GM10847 (cell line): ENCODE measurements around the gene ANKFY1.

Experiments
- POLR2A ChIP-seq: IDR thresholded peaks from 2 replicates; pipeline ENCODE4 v1.6.1; 2011; ENCODE audit not compliant: insufficient read length; ENCODE audit errors: extremely low read depth

ANKFY1 gene

DNA sequence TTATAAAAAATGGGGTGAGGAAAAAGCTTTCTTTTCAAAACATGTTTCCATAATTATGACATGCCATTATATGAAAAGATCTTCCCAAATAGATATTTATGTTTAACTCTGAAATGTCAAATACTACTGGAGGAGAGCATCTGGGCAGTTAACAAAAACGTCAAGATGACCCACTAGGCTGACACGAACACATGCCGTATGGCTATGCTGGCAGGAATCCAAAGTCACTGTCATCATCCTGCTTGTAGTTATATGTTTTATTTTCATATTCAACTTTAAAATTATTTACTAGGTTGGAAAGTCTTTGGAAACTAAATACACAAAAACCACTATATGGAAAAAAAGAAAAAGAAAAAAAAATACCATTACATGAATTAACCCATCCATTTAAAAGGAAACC is 27.3 kb downstream of the ANKFY1 start:
- TF ChIP-seq POLR2A, result no peak

DNA sequence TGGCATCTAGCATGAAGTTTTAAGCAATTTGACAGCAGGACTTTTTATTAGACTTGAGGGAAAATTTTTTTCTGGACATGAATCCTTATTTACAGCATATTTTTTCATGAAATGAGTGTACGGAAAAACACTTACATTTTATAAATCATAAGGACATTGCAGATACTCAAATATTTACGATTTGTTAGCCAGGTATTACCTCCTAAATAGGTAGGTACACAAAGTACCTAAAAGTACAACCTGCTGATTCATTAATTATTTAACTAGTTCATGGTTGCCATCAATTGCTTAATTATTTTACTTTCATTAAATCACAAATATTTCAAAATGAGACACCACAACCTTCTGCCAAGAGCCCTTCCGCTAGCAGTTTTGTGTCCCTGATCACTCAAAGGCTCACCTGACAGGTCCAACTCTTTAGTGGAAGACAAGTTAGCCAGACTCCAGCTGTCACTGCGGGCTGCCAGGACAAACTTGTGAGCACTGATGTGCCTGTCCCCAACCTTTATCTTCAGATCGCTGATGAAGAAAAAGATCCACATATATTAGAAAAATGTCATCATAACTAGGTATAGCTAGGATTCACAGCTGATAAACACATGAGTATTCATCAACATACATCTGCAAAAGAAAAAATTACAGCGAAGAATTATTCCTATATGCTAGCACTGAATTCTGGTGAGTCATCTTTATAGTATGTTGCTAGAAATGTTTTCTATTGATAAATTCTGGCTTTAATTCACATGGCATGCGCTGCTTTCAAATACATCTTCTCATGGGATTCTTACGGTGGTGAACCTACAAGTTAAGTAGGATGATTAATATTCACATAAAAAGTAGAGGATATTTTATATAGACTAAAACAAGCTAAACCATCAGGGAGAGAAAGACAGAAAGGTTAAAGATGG is 28.2 kb downstream of the ANKFY1 start:
- no peak for TF ChIP-seq POLR2A

DNA sequence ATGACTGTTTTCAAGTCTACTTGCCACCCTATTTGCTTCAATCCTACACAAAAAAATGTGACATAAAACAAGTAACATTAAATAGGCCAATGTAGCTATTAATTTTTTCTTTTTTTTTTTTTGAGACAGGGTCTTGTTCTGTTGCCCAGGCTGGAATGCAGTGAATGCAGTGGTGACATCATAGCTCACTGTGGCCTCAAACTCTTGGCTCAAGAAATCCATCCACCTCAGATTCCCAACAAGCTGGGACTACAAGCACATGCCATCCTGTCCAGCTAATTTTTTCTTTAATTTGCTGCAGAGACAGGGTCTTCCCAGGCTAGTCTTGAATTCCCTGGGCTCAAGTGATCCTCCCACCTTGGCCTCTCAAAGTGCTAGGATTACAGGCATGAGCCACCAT is 29.4 kb downstream of the ANKFY1 start:
- no peak for TF ChIP-seq POLR2A

DNA sequence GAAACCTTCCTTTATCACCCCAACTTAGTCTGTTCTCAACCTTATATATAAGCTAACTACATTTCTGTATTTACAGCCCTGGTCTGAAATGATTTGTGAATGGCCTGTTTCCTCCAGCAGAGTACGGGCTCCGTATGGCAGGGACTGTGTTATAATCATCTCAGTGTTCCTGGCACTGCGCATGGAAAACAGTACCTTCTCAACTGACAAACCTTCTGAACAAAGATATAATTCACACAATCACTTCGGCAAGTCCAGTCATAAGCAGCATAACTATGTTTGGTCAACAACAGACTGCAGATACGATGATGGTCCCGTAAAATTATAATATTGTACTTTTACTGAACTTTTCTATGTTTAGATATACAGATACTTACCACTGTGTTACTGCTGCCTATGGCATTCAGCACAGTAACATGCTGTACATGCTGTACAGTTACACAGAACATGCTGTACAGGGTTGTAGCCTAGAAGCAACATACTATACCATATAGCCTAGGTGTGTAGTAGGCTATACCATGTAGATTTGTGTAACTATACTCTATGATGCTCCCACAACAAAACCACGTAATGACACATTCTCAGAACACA is 30.0 kb downstream of the ANKFY1 start:
- no peak for TF ChIP-seq POLR2A

DNA sequence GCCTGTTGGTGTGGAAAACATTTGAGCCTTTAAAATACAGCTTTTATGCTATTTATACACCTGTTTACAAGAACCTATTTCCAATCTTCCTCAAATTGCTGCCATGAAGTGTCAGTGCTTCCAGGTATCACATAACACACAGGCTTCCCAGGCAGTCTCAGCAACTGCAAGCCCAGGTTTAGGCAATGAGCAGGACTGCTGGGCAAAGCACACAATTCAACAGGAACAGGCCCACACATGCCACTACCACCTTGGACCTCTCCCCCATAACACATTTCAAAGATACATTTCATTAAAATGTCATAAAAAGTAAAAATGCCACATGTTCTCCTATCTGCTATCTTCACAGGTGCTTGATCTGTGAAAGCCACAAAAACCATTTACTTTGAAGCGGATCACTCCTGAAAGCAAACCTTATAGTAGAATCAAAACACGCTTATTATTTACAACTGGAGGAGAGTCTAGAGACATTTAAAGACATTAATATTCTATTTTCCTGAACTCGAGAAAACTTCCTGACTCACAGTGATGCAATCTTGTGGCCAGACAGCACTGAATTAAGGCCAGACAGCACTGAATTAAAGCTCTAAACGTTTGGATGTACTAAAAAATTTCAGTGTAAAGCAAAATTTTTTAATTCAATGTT is 31.5 kb downstream of the ANKFY1 start:
- no peak for TF ChIP-seq POLR2A

DNA sequence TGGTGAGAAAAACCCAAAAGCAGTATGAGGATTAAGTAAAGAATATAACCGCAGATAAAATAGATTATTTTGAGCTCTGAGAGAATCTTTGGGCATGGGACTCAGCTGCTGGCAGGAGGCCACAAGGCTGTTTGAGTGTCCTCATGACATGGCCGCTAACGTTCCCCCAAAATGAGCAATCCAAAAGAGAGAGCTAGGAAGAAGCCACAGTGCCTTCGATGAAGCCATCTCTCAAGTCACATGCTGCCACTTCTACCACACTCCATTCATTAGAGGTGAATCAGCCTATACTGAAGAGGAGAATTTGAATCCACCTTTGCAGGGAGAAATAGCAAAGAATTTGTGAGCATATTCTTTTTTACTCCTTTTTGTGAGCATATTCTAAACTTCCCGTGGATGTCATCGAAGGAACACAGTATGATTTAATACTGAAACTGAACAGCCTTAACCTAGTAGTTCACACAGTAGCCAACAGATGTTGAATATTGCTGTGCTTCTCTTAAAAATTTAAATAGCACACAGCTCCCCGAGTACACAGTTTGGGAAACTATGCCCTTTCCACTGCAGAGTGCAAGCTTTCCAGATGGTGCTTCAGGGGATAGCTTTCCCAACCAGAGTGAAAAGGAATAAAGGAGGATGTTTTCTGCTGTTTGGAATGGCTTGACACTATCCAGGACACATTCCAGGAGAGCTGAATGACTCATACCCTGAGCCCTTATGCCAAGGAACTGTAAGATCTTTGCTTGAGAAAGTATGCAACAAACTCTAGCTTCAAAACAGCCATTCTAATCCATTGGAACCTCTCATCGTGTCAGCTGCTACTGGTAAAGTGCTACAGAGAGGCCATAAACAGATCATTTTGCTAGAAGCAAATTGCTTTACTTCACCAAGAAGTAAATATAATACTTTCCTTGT is 33.9 kb downstream of the ANKFY1 start:
- TF ChIP-seq POLR2A, result no peak

DNA sequence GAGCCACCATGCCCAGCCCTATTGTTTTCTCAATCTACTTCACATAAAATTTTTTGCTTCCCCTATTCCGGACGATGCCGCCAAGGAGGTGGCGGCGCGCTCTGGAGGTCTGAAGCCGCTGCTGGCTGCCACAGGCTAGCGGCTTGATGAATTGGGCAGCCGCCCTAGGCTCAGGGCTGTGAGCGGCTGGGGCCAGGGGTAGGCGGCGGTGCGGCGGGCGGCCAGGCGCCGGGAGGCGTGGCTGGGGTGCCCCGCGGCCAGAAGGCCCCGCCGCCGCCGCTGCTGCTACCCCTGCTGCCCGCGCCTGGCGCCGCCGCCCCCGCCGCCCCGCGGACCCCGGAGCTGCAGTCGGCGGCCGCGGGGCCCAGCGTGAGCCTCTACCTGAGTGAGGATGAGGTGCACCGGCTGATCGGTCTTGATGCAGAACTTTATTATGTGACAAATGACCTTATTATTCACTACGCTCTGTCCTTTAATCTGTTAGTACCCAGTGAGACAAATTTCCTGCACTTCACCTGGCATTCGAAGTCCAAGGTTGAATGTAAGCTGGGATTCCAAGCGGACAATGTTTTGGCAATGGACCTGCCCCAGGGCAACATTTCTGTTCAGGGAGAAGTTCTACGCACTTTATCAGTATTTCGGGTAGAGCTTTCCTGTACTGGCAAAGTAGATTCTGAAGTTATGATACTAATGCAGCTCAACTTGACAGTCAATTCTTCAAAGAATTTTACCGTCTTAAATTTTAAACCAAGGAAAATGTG is 41.7 kb downstream of the ANKFY1 start:
- TF ChIP-seq POLR2A, result no peak

DNA sequence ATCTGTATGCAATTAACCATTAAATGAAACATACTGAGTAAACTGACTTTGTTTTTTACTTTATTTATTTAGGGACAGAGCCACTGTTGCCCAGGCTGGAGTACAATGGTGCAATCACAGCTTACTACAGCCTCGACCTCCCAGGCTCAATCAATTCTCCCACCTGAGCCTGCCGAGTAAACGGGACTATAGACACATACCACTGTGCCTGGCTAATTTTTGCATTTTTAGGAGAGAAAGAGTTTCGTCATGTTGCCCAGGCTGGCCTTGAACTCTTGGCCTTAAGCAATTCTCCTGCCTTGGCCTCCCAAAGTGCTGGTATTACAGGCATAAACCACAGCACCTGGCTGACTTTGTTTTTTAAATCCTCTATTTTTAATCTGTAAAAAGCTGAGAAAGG is 42.6 kb downstream of the ANKFY1 start:
- no peak for TF ChIP-seq POLR2A

DNA sequence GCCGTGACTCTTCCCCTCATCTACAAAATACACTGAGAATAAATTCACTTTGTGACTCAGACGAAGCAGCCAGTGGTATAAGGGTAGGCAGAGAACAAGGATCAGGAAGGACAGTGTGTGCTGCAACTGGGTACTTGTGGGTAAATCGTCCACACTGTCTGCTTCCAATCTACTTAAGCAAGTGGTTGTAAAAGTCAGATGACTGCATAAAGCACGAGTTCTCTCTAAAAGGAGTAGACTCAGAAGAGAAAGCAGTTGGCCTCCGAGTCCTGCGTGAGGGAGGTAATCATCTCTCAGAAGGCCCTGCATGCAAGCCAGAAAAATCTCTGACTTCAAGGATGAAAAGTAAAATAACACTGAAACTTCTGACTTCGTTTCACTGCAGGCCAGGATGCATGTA is 43.1 kb downstream of the ANKFY1 start:
- no peak for TF ChIP-seq POLR2A

DNA sequence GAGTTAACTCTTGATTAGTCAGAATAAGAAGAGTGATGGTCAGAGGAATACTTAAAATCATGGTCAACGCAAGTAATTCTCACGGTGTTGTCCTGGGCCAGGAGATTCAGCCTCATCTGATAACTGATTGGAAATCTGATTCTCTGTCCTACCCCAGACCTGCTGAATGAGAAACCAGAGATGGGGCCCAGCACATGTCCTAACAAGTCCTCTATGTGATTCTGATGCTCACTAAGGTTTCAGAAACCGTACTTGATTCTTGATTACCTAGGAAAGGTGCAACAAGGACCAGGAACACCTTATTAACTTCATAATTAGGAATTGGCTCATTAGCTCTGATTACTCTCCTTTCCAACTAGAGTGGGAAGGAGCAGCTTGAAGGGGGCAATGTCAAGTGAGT is 44.5 kb downstream of the ANKFY1 start:
- no peak for TF ChIP-seq POLR2A

DNA sequence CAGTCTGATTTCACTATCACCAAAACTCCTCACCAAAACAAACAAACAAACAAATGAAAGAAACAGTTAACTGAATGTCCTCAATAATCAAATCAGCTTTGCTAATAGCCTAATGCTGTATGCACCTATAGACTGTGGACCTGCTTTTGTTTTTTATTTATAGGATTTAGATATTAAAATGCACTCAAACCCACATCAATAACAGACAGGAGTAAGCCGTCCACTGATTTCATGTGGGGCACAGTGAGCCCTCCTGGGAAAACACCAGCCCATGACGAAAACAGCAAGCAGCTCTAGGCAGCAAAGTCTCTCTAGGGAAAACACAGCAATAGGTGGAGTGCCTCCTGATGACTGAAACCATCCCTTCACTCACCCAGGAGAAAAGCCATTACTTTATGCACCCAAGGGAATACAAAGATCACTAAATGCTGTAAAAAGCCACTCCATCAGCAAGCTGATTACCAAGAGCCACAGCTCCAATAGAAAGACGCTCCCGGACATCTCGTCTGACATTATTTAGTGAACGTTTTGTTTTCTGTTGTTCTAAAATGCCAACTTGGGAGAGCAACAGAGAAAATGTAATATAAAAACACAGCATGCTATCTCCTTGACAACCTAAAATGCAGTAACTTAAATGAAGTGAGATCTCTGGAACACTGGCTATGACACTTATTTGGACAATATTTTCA is 47.8 kb downstream of the ANKFY1 start:
- no peak for TF ChIP-seq POLR2A

DNA sequence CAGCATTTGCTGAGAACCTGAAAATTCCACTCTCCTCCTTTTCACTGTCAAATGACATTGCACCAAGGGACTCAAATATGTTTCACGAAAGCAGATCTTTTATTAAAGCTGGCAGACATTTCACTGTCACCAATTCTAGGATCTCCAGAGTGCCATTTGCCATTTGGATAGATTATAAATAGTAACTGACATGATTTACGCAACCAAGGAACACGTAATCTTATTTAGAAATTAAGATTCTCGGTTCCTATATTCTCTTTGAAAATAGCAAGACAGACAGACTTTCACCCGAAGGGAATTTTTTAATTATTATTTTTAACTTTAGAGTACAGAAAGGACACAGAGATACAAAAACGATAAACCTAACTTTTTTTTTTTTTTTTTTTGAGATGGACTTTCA is 49.6 kb downstream of the ANKFY1 start:
- TF ChIP-seq POLR2A, result no peak

DNA sequence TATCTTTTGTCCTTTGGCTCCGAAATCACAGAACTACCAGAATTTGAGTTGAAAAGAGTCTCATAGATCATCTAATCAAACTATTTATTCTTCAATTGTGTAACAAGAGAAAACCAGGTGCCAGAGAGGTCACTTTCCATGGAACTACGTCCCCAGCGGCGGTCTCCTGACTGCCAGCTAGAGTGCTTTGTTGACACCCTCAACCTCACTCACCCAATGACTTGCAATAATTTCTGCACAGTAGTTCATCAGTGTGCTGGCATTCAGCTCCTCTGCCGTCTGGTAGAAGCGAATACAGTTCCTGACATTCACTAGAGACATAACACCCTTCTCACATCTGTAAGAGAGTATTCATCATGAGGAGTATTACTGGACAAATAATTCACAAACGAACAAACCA is 54.2 kb downstream of the ANKFY1 start:
- no peak for TF ChIP-seq POLR2A

DNA sequence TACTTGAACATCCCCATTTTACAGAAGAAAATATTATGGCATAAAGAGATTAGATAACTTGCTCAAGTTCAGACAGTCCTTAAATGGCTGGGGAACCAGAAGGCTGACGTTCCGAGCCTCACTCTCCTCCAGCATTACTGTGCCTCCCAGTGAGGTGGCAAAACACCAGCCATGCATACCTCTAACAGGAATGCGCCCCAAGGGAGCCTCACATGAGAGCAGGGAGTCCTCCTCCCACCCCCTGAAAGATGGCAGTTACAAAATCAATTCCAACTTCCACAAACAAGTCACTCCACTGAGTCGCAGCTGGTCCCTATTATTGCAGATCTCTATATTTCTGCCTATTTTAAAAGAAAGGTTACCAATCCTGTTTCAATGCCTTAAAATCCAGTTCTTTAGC is 55.5 kb downstream of the ANKFY1 start:
- TF ChIP-seq POLR2A, result no peak
